Lung (tissue), 12 donors: ENCODE data around the gene FCN1. TPM values are rescaled to one million over a fixed set of nuclear protein-coding genes. Genes with fewer than 3 reads are reported as not detected.
"Not testable (repeated sequence)": the region's sequence is repeated elsewhere in the genome, so short reads cannot be mapped to it uniquely, and the experiment has no call there.

Experiments
- ATAC-seq: fragments of 200-7000 bp; cut with Tn5 transposase; one replicate; pipeline ENCODE4 v1.9.1; 2020; ENCODE audit warnings: moderate number of reproducible peaks; ENCODE audit not compliant: insufficient read depth, low FRiP score
- DNase-seq, 3 donors: peaks; one replicate each; pipeline ENCODE4 v3.0.0-alpha.2; 2013 to 2017
- H3K27ac ChIP-seq, 2 donors: one replicate each; pipeline ENCODE4 v1.5.1; 2013; ENCODE audit warnings: mild to moderate bottlenecking in 2 of 2, moderate library complexity in 2 of 2, control low read depth in 1 of 2, inconsistent platforms in 1 of 2, low read depth in 1 of 2, low read length in 1 of 2
- H3K27me3 ChIP-seq, 3 donors: one replicate each; pipeline ENCODE4 v1.5.1; 2013; ENCODE audit warnings: low read length in 2 of 3; ENCODE audit not compliant: control insufficient read depth in 3 of 3, insufficient read depth in 3 of 3
- H3K36me3 ChIP-seq, 4 donors: one replicate each; pipeline ENCODE4 v1.5.1; 2013; ENCODE audit warnings: low read length in 4 of 4, mild to moderate bottlenecking in 1 of 4, moderate library complexity in 1 of 4; ENCODE audit not compliant: control insufficient read depth in 4 of 4, insufficient read depth in 4 of 4
- H3K4me1 ChIP-seq, 5 donors: one replicate each; pipeline ENCODE4 v1.5.1; 2013; ENCODE audit warnings: low read length in 5 of 5, mild to moderate bottlenecking in 2 of 5, moderate library complexity in 1 of 5; ENCODE audit not compliant: control insufficient read depth in 5 of 5, insufficient read depth in 5 of 5
- H3K4me3 ChIP-seq: one replicate; pipeline ENCODE4 v1.5.1; 2013; ENCODE audit warnings: mild to moderate bottlenecking, control low read depth, moderate library complexity
- H3K9ac ChIP-seq, 2 donors: one replicate each; pipeline ENCODE4 v1.5.1; 2013; ENCODE audit warnings: low read length in 2 of 2, control low read depth in 1 of 2; ENCODE audit not compliant: insufficient read depth in 1 of 2
- H3K9me3 ChIP-seq, 4 donors: one replicate each; pipeline ENCODE4 v1.5.1; 2013; ENCODE audit warnings: low read length in 3 of 4, mild to moderate bottlenecking in 1 of 4, moderate library complexity in 1 of 4; ENCODE audit not compliant: control insufficient read depth in 4 of 4, insufficient read depth in 3 of 4
- CTCF ChIP-seq: IDR thresholded peaks from 2 replicates; pipeline ENCODE4 v1.5.1; 2012; ENCODE audit warnings: mild to moderate bottlenecking; ENCODE audit errors: control extremely low read depth, extremely low read depth
- WGBS, 2 donors: extraction: QIAGEN DNeasy Blood & Tissue Kit; methylation state at CpG; one replicate each; pipeline ENCODE4 v1.1.7; 2013; 5-methylcytosine and 5-hydroxymethylcytosine counted together
- polyA plus RNA-seq, 2 donors: library from polyadenylated mRNA; stranded (reverse); fragments of 200-250 nt; gene quantifications; one replicate each; pipeline ENCODE4 v1.2.1, GENCODE V29; 2013
- total RNA-seq, 2 donors: library from RNA; depleted of rRNA in 1 of 2; stranded (reverse); fragments of >200 nt in 1 of 2; gene quantifications; one replicate each; pipeline ENCODE4 v1.2.1, GENCODE V29; 2014 to 2021
- donor health status: control.
- donor health status: control.
- donor health status: Bipolar disorder and iron deficiency.
- donor health status: healthy.
- donor health status: DM: yes; HTN: yes; CAD: no.

Gene FCN1
- total and polyA plus RNA-seq, 4 donors = 18.7 to 149 (median 48.2) TPM

GRCh38 chr9:134959126-134959970, 41.6 kb upstream of the FCN1 start:
- H3K4me1 ChIP-seq = peaks cover 0 to 3% (median 0%) of the 10 kb centered on the region in 5 donors
- no peak overlapping the region for H3K27ac ChIP-seq
- H3K4me3 ChIP-seq = no peak overlapping the region
- no peak overlapping the region for H3K9ac ChIP-seq
- peaks cover 0 to 3% (median 0%) of the 10 kb centered on the region in 4 donors for H3K9me3 ChIP-seq
- H3K36me3 ChIP-seq = no peaks in the 10 kb centered on the region
- H3K27me3 ChIP-seq = no peaks in the 10 kb centered on the region
- ATAC-seq = no peak
- no peak for TF ChIP-seq CTCF
- DNase-seq = no peak
- 94 to 96% methylated on average over 14 of the region's 14 CpGs for WGBS, 2 donors

DNA sequence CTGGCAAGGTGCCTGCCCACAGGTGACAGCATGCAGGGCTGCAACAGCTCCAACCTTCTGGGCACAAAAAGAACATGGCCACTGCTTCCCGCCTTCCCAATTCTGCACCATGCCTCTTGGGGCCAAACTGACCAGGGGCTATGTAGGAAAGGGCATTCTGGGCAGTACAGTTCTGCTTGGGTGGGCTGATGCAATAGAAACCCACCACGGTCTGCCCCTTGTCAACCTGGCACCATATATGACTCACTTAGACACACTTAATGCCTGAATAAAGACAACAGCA, 40.2 kb upstream of the FCN1 start:
- TF ChIP-seq CTCF = no peak
- H3K9me3 ChIP-seq = peaks cover 0 to 3% (median 0%) of the 10 kb centered on the region in 4 donors
- peaks cover 0 to 3% (median 0%) of the 10 kb centered on the region in 5 donors for H3K4me1 ChIP-seq
- H3K36me3 ChIP-seq = no peaks in the 10 kb centered on the region
- WGBS, 2 donors = 92 to 97% methylated on average over 2 of the region's 2 CpGs
- H3K9ac ChIP-seq = no peak overlapping the region
- ATAC-seq = no peak
- no peak overlapping the region for H3K4me3 ChIP-seq
- no peak overlapping the region for H3K27ac ChIP-seq
- H3K27me3 ChIP-seq = no peaks in the 10 kb centered on the region
- DNase-seq = no peak

GRCh38 chr9:134957165-134957944, 39.6 kb upstream of the FCN1 start:
- ATAC-seq (no peak), DNase-seq (peak in 1 of 3 donors; percentile 2)
- no peak for TF ChIP-seq CTCF

GRCh38 chr9:134956387-134956786, 38.7 kb upstream of the FCN1 start:
- H3K9me3 ChIP-seq, H3K4me1 ChIP-seq, DNase-seq, H3K36me3 ChIP-seq, ATAC-seq, H3K27me3 ChIP-seq, H3K27ac ChIP-seq, H3K9ac ChIP-seq, H3K4me3 ChIP-seq: not testable (repeated sequence)
- 88 to 91% methylated on average over 6 of the region's 6 CpGs for WGBS, 2 donors

More at GRCh38 chr9:134957165-134957944, 39.6 kb upstream of the FCN1 start:
- 86% methylated on average over 9 of the region's 9 CpGs for WGBS, 2 donors
- Histone ChIP-seq H3K4me3 (no peak overlapping the region), H3K4me1 (peaks cover 0 to 1% (median 0%) of the 10 kb centered on the region in 5 donors), H3K27me3 (no peaks in the 10 kb centered on the region), H3K36me3 (no peaks in the 10 kb centered on the region), H3K9ac (no peak overlapping the region), H3K9me3 (peaks cover 0 to 3% (median 0%) of the 10 kb centered on the region in 4 donors), H3K27ac (no peak overlapping the region)
